ENCODE data around the gene MX1.

GRCh38 chr21:41497788-41498187 is 71.7 kb downstream of the MX1 start:
- TF ChIP-seq, protein P1, sequence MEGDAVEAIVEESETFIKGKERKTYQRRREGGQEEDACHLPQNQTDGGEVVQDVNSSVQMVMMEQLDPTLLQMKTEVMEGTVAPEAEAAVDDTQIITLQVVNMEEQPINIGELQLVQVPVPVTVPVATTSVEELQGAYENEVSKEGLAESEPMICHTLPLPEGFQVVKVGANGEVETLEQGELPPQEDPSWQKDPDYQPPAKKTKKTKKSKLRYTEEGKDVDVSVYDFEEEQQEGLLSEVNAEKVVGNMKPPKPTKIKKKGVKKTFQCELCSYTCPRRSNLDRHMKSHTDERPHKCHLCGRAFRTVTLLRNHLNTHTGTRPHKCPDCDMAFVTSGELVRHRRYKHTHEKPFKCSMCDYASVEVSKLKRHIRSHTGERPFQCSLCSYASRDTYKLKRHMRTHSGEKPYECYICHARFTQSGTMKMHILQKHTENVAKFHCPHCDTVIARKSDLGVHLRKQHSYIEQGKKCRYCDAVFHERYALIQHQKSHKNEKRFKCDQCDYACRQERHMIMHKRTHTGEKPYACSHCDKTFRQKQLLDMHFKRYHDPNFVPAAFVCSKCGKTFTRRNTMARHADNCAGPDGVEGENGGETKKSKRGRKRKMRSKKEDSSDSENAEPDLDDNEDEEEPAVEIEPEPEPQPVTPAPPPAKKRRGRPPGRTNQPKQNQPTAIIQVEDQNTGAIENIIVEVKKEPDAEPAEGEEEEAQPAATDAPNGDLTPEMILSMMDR (IDR thresholded peaks at IDR 0.05 in 2 of 3, conservative IDR thresholded peaks at IDR 0.05 in 1 of 3; ENCODE audit: borderline replicate concordance in 1 of 3, insufficient read depth in 1 of 3, low read depth in 2 of 3, low read length in 2 of 3): no peak
- TF ChIP-seq RAD21 (IDR thresholded peaks at IDR 0.05; ENCODE audit: low read depth): no peak
- TF ChIP-seq POLR2A (IDR thresholded peaks at IDR 0.05; ENCODE audit: borderline replicate concordance, extremely low read depth, insufficient read depth, insufficient read length): no peak
- no peak for TF ChIP-seq ATF3 (IDR thresholded peaks at IDR 0.05)
- no peak for TF ChIP-seq YY1 (IDR thresholded peaks at IDR 0.05; ENCODE audit: extremely low read depth, insufficient replicate concordance, low read depth, low read length)
